ENCODE measurements around the gene DCAF7.

Gene DCAF7

DNA sequence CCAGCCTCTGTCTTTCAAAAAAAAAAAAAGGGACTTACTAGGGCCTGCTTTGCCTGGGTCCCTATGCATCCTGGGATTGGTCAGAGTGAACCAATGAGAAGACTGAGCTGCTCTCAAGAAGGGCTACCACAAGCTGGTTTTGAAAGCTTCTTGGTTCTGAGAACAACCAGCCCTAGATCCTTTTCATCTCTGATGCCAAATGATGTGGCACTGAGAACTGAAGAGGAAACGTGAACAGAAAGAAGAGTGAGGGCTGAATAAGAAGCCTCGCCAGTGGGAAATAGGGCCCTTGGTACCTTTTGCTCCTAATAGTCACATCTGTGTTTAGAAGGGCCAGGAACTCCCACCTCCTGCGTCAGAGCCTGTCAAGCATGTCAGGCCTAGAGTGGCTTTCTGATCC is 61.1 kb downstream of the DCAF7 start:
- no peak overlapping the region for H3K4me3 ChIP-seq (ENCODE audit: low read depth, low read length)
- no peak for DNase-seq (ENCODE audit: low read depth)
- TF ChIP-seq, protein P1, sequence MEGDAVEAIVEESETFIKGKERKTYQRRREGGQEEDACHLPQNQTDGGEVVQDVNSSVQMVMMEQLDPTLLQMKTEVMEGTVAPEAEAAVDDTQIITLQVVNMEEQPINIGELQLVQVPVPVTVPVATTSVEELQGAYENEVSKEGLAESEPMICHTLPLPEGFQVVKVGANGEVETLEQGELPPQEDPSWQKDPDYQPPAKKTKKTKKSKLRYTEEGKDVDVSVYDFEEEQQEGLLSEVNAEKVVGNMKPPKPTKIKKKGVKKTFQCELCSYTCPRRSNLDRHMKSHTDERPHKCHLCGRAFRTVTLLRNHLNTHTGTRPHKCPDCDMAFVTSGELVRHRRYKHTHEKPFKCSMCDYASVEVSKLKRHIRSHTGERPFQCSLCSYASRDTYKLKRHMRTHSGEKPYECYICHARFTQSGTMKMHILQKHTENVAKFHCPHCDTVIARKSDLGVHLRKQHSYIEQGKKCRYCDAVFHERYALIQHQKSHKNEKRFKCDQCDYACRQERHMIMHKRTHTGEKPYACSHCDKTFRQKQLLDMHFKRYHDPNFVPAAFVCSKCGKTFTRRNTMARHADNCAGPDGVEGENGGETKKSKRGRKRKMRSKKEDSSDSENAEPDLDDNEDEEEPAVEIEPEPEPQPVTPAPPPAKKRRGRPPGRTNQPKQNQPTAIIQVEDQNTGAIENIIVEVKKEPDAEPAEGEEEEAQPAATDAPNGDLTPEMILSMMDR (IDR thresholded peaks at IDR 0.05; ENCODE audit: low read depth, low read length) = no peak
- TF ChIP-seq, protein P2, sequence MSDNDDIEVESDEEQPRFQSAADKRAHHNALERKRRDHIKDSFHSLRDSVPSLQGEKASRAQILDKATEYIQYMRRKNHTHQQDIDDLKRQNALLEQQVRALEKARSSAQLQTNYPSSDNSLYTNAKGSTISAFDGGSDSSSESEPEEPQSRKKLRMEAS (IDR thresholded peaks at IDR 0.05; ENCODE audit: low read depth, low read length) = no peak
- TF ChIP-seq POLR2A (IDR thresholded peaks at IDR 0.05; ENCODE audit: extremely low read depth, insufficient read length) = no peak
- TF ChIP-seq MYC (IDR thresholded peaks at IDR 0.05; ENCODE audit: low read depth, low read length) = no peak

DNA sequence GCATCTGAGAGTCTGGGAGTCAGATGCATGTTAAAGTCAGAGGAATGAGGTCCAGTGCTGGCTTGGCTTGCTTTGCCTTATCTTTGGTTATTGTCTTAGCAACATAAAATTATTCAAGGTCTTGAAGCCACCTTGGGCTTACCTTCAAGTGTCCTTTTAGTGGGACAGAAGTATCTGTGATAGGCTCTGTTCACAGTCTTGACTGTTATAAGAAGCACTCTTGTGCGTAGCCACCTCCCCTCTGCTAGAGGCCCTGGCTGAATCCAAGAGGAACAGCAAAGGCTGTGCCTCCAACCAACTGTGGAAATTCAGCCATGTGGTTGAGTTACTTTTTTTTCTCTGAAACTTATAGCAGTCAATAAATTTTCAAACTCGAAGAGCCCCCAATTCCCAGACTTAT is 63.4 kb downstream of the DCAF7 start:
- DNase-seq (ENCODE audit: low read depth) = no peak

DNA sequence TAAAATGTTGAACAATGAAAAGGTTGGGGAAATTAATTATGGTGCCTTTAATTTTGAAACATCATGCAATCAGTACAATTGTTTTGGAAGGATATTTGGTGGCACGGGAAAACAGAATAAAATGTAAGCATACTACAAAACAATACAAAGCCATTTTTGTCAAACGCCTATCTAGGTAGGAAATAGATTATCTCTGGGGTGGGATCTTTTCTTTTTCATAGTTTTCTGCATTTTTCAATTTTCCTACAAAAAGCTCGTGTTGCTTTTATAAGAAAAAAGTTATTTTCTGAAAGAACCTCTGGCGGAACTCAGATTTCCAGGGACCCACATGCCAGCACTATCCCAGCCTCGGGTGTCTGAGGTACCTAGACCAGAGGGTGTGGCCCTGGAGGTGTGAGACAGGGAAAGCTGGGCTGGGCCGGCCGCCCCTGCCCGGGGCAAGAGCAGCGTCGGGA is 71.0 kb downstream of the DCAF7 start:
- H3K4me3 ChIP-seq (ENCODE audit: low read depth, low read length) = peak overlapping the region; percentile 52
- TF ChIP-seq POLR2A (IDR thresholded peaks at IDR 0.05; ENCODE audit: extremely low read depth, insufficient read length) (no peak), MYC (IDR thresholded peaks at IDR 0.05; ENCODE audit: low read depth, low read length) (no peak)
- TF ChIP-seq, protein P1 (IDR thresholded peaks at IDR 0.05; ENCODE audit: low read depth, low read length) = no peak
- TF ChIP-seq, protein P2 (IDR thresholded peaks at IDR 0.05; ENCODE audit: low read depth, low read length) = no peak
- no peak for DNase-seq (ENCODE audit: low read depth)

More for the DNA sequence above, 63.4 kb downstream of the DCAF7 start:
- TF ChIP-seq MYC (IDR thresholded peaks at IDR 0.05; ENCODE audit: low read depth, low read length) (no peak), POLR2A (IDR thresholded peaks at IDR 0.05; ENCODE audit: extremely low read depth, insufficient read length) (no peak)
- TF ChIP-seq, protein P1 (IDR thresholded peaks at IDR 0.05; ENCODE audit: low read depth, low read length) = no peak
- TF ChIP-seq, protein P2 (IDR thresholded peaks at IDR 0.05; ENCODE audit: low read depth, low read length) = no peak
- H3K4me3 ChIP-seq (ENCODE audit: low read depth, low read length) = no peak overlapping the region

DNA sequence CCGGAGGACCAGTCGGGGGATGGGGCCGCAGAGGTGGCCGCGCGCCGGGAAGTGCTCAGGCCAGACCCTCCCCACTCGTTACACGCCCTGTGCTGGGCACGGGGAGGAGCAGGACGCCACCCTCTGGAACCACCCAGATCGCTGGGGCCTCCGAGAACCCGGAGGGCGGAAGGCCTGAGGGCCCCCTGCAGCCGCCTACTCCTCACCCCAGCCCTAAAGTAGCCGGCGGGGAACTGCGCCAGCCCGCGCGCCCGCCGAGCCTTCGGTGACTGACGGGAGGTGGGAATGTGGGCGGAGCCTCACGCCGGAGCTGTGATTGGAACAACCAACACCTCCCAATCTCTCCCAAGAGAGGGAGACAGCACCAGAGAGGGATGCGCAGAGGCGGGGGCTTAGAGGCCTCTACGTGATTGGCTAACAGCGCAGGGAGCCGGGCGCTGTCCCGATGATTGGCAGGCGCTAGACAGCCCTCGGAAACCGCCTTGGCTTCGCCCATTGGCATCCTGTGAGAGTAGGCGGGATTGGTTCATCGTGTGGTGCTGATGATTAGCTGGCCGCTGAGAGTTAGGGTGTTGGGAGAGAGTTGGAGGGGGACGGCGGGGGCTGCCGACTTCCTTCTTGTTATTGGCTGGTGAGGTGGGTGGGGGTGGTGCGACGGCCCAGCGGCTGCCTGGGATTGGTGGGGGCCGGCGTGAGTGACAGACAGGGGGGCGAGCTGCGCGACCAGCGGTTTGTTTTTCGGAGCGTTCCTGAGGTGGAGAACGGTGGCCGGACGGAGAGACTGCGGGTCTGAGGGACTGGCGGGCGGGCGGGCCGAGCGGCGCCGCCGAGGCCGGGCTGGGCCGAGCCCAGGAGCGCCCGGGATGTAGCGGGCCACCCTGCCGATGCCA is 71.7 kb downstream of the DCAF7 start, which contains the start of gene MAP3K3:
TSS of gene MAP3K3 (plus strand) at position 734 of the 890 bp plus-strand sequence. CDS start 343 bp downstream, outside the sequence.
- TF ChIP-seq POLR2A (IDR thresholded peaks at IDR 0.05; ENCODE audit: extremely low read depth, insufficient read length) (peak; percentile 74), MYC (IDR thresholded peaks at IDR 0.05; ENCODE audit: low read depth, low read length) (no peak)
- TF ChIP-seq, protein P1 (IDR thresholded peaks at IDR 0.05; ENCODE audit: low read depth, low read length) = no peak
- TF ChIP-seq, protein P2 (IDR thresholded peaks at IDR 0.05; ENCODE audit: low read depth, low read length) = no peak; the same call in none of the 2 replicates
- peak; percentile 100 for DNase-seq (ENCODE audit: low read depth)
- H3K4me3 ChIP-seq (ENCODE audit: low read depth, low read length) = peak within 1 kb of the TSS; percentile 79

DNA sequence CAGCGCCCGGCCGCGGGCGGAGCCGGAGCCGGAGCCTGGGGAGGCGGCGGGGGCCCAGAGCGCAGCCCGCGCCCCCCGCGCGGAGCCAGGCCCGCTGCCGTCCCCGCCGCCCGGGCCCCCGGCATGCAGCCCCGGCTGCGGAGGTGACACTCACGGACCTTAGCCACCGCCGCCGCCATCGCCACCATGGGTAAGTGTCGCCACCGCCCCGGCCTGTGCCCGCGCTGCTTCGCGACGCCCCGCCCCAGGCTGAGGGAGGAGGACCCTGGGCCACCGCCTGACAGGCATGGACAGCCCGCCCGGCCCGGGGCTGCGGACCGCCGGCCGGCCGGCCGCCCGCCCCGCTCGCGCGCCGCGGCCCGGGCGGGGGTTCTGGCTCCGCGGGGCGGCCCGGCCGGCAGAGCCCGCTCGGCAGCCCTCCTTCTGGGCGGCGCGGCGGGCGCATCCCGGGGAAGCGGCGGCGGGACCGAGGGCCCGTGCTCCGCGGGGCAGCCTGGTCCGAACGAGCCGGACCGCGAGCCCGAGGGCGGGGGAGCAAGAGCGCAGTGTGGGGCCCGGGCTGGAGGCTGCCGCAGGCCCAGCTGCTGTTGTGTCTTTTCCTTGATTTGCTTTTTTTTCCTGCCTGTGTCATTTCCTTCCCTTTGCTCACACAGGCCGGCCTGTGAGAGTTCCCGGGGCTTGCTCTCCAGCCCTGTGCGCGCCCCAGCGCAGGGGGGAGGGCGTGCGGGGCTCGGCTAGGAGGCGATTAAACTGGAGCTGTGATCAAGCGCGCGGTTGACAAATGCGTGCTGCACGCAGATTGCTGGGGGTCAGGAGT is 72.5 kb downstream of the DCAF7 start:
- peak overlapping the region; percentile 79 for H3K4me3 ChIP-seq (ENCODE audit: low read depth, low read length)
- TF ChIP-seq POLR2A (IDR thresholded peaks at IDR 0.05; ENCODE audit: extremely low read depth, insufficient read length) (no peak), MYC (IDR thresholded peaks at IDR 0.05; ENCODE audit: low read depth, low read length) (0 out of 2 replicates have a peak, but pooled peaks have one; percentile 21)
- TF ChIP-seq, protein P2 (IDR thresholded peaks at IDR 0.05; ENCODE audit: low read depth, low read length) = peak; percentile 57
- TF ChIP-seq, protein P1 (IDR thresholded peaks at IDR 0.05; ENCODE audit: low read depth, low read length) = no peak
- peak; percentile 83 for DNase-seq (ENCODE audit: low read depth)
